Measurements from ENCODE around the gene RABGAP1L.

DNA sequence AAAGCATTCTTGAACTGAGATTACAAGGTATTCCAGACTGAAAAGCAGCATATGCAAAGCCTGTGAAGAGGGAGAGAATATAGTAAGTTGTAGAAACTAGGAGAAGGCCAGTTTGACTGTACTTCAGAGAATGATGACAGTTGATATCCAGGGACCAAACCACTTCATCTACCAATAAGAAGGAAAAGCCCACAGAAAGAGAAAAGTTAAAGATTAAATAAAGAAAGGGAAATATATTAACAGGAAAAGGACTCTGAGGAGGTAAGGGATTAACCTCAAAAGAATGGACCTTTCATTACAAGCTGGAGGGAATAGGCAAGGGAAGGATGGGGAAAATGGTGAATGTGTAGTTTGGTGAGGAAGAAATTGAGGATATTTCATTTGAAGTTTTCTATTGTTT is 660.3 kb downstream of the RABGAP1L start:
- TF ChIP-seq, protein P1, sequence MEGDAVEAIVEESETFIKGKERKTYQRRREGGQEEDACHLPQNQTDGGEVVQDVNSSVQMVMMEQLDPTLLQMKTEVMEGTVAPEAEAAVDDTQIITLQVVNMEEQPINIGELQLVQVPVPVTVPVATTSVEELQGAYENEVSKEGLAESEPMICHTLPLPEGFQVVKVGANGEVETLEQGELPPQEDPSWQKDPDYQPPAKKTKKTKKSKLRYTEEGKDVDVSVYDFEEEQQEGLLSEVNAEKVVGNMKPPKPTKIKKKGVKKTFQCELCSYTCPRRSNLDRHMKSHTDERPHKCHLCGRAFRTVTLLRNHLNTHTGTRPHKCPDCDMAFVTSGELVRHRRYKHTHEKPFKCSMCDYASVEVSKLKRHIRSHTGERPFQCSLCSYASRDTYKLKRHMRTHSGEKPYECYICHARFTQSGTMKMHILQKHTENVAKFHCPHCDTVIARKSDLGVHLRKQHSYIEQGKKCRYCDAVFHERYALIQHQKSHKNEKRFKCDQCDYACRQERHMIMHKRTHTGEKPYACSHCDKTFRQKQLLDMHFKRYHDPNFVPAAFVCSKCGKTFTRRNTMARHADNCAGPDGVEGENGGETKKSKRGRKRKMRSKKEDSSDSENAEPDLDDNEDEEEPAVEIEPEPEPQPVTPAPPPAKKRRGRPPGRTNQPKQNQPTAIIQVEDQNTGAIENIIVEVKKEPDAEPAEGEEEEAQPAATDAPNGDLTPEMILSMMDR (IDR thresholded peaks at IDR 0.05 in 2 of 3, conservative IDR thresholded peaks at IDR 0.05 in 1 of 3; ENCODE audit: borderline replicate concordance in 1 of 3, insufficient read depth in 1 of 3, low read depth in 2 of 3, low read length in 2 of 3): no peak
- TF ChIP-seq POLR2A (IDR thresholded peaks at IDR 0.05; ENCODE audit: borderline replicate concordance, extremely low read depth, insufficient read depth, insufficient read length) (no peak), YY1 (IDR thresholded peaks at IDR 0.05; ENCODE audit: extremely low read depth, insufficient replicate concordance, low read depth, low read length) (no peak)
- TF ChIP-seq, protein P2, sequence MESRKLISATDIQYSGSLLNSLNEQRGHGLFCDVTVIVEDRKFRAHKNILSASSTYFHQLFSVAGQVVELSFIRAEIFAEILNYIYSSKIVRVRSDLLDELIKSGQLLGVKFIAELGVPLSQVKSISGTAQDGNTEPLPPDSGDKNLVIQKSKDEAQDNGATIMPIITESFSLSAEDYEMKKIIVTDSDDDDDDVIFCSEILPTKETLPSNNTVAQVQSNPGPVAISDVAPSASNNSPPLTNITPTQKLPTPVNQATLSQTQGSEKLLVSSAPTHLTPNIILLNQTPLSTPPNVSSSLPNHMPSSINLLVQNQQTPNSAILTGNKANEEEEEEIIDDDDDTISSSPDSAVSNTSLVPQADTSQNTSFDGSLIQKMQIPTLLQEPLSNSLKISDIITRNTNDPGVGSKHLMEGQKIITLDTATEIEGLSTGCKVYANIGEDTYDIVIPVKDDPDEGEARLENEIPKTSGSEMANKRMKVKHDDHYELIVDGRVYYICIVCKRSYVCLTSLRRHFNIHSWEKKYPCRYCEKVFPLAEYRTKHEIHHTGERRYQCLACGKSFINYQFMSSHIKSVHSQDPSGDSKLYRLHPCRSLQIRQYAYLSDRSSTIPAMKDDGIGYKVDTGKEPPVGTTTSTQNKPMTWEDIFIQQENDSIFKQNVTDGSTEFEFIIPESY (IDR thresholded peaks at IDR 0.05; ENCODE audit: extremely low read depth, insufficient replicate concordance, low read length): no peak

All from HCT116 (cell line).